Measurements from ENCODE around the gene RNFT2.

DNA sequence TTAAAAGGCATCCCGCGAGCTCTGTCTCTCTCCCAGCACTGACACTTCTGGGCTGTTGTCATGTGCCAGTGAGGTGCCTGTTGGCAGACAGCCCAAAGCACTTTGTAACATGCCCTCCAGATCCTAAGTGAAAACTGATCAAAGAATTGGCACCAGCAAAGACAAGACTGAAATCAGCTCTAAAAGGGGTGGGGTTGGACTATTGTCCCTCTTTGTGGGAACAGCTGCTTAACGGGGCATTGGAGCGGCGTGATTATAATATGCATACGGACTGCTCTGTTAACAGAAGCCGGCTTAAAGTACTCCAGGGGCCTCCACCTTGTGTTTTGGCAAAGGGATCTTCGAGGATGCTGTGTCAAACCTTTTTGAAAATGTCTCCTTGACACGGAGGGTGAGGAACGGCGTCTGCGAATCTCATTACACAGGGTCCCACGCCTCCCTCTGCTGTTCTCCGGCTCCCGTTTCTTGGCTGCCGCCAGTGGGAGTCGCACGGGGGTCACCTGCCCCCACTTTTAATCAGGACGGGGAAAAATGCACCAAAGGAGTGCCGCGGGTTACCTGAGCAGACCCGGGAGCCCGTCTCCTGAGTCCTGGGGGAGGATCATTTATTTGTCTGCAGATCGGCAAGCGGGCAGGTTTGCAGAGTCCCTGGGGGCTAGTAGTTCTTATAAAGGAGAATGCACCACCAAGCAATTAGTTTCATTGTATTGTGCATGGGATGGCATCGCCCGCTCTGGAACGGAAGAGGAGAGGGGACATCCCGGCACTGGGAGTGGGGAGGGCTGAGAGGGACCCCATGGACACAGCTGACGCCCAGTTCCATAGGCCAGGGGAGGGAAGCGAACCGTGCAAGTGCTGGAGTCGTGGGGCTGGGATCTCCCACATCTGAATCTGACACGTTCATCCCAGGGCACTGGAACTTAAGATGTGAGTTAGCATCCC is 44.6 kb upstream of the RNFT2 start:
- no peak for TF ChIP-seq POLR2A (IDR thresholded peaks at IDR 0.05; ENCODE audit: extremely low read depth, insufficient read length)
- TF ChIP-seq, protein P1, sequence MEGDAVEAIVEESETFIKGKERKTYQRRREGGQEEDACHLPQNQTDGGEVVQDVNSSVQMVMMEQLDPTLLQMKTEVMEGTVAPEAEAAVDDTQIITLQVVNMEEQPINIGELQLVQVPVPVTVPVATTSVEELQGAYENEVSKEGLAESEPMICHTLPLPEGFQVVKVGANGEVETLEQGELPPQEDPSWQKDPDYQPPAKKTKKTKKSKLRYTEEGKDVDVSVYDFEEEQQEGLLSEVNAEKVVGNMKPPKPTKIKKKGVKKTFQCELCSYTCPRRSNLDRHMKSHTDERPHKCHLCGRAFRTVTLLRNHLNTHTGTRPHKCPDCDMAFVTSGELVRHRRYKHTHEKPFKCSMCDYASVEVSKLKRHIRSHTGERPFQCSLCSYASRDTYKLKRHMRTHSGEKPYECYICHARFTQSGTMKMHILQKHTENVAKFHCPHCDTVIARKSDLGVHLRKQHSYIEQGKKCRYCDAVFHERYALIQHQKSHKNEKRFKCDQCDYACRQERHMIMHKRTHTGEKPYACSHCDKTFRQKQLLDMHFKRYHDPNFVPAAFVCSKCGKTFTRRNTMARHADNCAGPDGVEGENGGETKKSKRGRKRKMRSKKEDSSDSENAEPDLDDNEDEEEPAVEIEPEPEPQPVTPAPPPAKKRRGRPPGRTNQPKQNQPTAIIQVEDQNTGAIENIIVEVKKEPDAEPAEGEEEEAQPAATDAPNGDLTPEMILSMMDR (IDR thresholded peaks at IDR 0.05; ENCODE audit: low read depth, low read length) = no peak
